Calu3 (cell line): ENCODE measurements around the gene WDR36. TPM values are rescaled to one million over a fixed set of nuclear protein-coding genes. Genes with fewer than 3 reads are reported as not detected.

ENCODE experiments used
- BruUV-seq: library from RNA; stranded (reverse); fragments of 400-500 nt; replicated peaks from 2 replicates; lab custom pipeline; 2021; lab: Mats Ljungman, UMichigan
- CTCF ChIA-PET: fragments of 300-600 bp; sonication (Branson Sonifier 250); formaldehyde crosslinking; loops from one replicate; lab custom pipeline; 2022; ENCODE audit warnings: antibody characterized with exemption; lab: Charles Lee
- DNase-seq: peaks from one replicate; pipeline ENCODE4 v3.0.0; 2022
- H3K27ac Mint-ChIP-seq: one replicate; pipeline ENCODE4 v1.8.0; 2022; ENCODE audit warnings: mixed read lengths; ENCODE audit not compliant: unreplicated experiment
- H3K27me3 Mint-ChIP-seq: one replicate; pipeline ENCODE4 v1.8.0; 2022; ENCODE audit warnings: mixed read lengths; ENCODE audit not compliant: unreplicated experiment
- H3K36me3 Mint-ChIP-seq: one replicate; pipeline ENCODE4 v1.8.0; 2022; ENCODE audit warnings: mild to moderate bottlenecking, moderate library complexity, mixed read lengths; ENCODE audit not compliant: insufficient read depth, unreplicated experiment
- H3K4me1 Mint-ChIP-seq: one replicate; pipeline ENCODE4 v1.8.0; 2022; ENCODE audit warnings: mild to moderate bottlenecking, low read depth, mixed read lengths; ENCODE audit not compliant: unreplicated experiment
- H3K4me3 Mint-ChIP-seq: one replicate; pipeline ENCODE4 v1.8.0; 2022; ENCODE audit warnings: mild to moderate bottlenecking, low read depth, moderate library complexity, mixed read lengths; ENCODE audit not compliant: unreplicated experiment
- H3K9me3 Mint-ChIP-seq: one replicate; pipeline ENCODE4 v1.8.0; 2022; ENCODE audit warnings: low read depth, mixed read lengths; ENCODE audit not compliant: unreplicated experiment
- CTCF ChIP-seq: fragments of 200-600 bp; IDR thresholded peaks from one replicate; pipeline ENCODE4 v1.8.0; 2022; ENCODE audit warnings: antibody characterized with exemption; ENCODE audit not compliant: unreplicated experiment
- intact Hi-C: fragments of 100-400 bp; cut with micrococcal nuclease; formaldehyde crosslinking; loops from one replicate; pipeline ENCODE4 v1.10.0; 2022; ENCODE audit not compliant: unreplicated experiment
- total RNA-seq: library from RNA; stranded (reverse); gene quantifications from 2 replicates; pipeline ENCODE4 v1.2.3, GENCODE V29; 2022

The WDR36 gene
- total RNA-seq, 1 experiment from 2014 or later = 48.7 TPM

GRCh38 chr5:111131356-111131755 lies 39.2 kb downstream of the WDR36 start:
- Mint-ChIP-seq H3K36me3 (peaks cover 18% of the 10 kb centered on the region), H3K27me3 (no peaks in the 10 kb centered on the region), H3K4me1 (no peaks in the 10 kb centered on the region), H3K4me3 (no peak overlapping the region), H3K27ac (no peak overlapping the region), H3K9me3 (no peaks in the 10 kb centered on the region)
- CTCF ChIA-PET = interaction anchor here (0.6 kb wide), 1 partner anchor 11 kb away, joined by 8 read pairs; no protein-coding TSS in a partner anchor
- intact Hi-C loops = no loop called here
- no peak for TF ChIP-seq CTCF
- no peak for DNase-seq
- no TSS peak for BruUV-seq

- Mint-ChIP-seq H3K4me3 (no peak overlapping the region), H3K4me1 (no peaks in the 10 kb centered on the region), H3K36me3 (peaks cover 11% of the 10 kb centered on the region), H3K27ac (no peak overlapping the region), H3K27me3 (no peaks in the 10 kb centered on the region), H3K9me3 (no peaks in the 10 kb centered on the region)
- intact Hi-C loops = no loop called here
- no peak for DNase-seq
- BruUV-seq = no TSS peak
- CTCF ChIA-PET = interaction anchor here (0.7 kb wide), 1 partner anchor 20 kb away, joined by 6 read pairs; no protein-coding TSS in a partner anchor
- TF ChIP-seq CTCF = no peak
These were observed 39.9 kb downstream of the WDR36 start for GRCh38 chr5:111132076-111132475.

- Mint-ChIP-seq H3K4me3 (no peak overlapping the region), H3K36me3 (peaks cover 3% of the 10 kb centered on the region), H3K9me3 (no peaks in the 10 kb centered on the region), H3K27ac (no peak overlapping the region), H3K27me3 (no peaks in the 10 kb centered on the region), H3K4me1 (no peaks in the 10 kb centered on the region)
- CTCF ChIA-PET = interaction anchor here (0.5 to 0.7 kb wide), 2 partner anchors 21 to 347 kb away, joined by 4 to 6 read pairs; no protein-coding TSS in a partner anchor
- no peak for DNase-seq
- TSS peak; percentile 24 for BruUV-seq
- no peak for TF ChIP-seq CTCF
- intact Hi-C loops = no loop called here
These were observed 40.7 kb downstream of the WDR36 start for GRCh38 chr5:111132731-111133435.

GRCh38 chr5:111133436-111133751 lies 41.2 kb downstream of the WDR36 start:
- BruUV-seq = no TSS peak
- no peak for TF ChIP-seq CTCF
- no peak overlapping the region for H3K27ac Mint-ChIP-seq
- no peaks in the 10 kb centered on the region for H3K36me3 Mint-ChIP-seq
- intact Hi-C loops = no loop called here
- H3K9me3 Mint-ChIP-seq = no peaks in the 10 kb centered on the region
- no peaks in the 10 kb centered on the region for H3K4me1 Mint-ChIP-seq
- H3K4me3 Mint-ChIP-seq = no peak overlapping the region
- CTCF ChIA-PET = interaction anchor here (0.5 kb wide), 1 partner anchor 347 kb away, joined by 4 read pairs; no protein-coding TSS in a partner anchor
- H3K27me3 Mint-ChIP-seq = no peaks in the 10 kb centered on the region
- DNase-seq = no peak
